HG02798 (cell line): ENCODE data around the gene FEV.

Experiments used
- ATAC-seq: cut with Tn5 transposase; IDR thresholded peaks from one replicate; pipeline ENCODE4 v1.9.1; 2021; ENCODE audit warnings: mild to moderate bottlenecking; ENCODE audit not compliant: unreplicated experiment, poor library complexity

FEV gene

DNA sequence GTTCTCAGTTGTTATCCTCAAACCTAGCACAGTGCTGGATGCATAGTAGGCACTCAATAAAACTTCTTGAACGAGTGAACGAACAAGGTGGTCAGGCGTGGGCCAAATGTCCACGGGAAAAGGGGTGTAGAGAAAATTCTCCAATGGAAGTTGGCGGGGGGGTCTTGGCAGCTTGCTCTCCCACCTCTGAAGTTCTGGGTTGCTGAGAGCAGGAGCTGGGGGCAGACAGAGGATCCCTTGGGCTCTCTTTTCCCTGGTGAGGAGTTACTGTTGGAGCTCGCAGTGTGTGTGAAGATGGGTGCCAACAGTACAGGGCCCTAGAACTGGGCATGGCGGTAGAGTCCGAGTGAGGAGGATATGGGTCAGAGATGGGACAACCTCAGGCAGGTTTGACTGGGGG lies 10.6 kb upstream of the FEV start:
- ATAC-seq, result no peak

DNA sequence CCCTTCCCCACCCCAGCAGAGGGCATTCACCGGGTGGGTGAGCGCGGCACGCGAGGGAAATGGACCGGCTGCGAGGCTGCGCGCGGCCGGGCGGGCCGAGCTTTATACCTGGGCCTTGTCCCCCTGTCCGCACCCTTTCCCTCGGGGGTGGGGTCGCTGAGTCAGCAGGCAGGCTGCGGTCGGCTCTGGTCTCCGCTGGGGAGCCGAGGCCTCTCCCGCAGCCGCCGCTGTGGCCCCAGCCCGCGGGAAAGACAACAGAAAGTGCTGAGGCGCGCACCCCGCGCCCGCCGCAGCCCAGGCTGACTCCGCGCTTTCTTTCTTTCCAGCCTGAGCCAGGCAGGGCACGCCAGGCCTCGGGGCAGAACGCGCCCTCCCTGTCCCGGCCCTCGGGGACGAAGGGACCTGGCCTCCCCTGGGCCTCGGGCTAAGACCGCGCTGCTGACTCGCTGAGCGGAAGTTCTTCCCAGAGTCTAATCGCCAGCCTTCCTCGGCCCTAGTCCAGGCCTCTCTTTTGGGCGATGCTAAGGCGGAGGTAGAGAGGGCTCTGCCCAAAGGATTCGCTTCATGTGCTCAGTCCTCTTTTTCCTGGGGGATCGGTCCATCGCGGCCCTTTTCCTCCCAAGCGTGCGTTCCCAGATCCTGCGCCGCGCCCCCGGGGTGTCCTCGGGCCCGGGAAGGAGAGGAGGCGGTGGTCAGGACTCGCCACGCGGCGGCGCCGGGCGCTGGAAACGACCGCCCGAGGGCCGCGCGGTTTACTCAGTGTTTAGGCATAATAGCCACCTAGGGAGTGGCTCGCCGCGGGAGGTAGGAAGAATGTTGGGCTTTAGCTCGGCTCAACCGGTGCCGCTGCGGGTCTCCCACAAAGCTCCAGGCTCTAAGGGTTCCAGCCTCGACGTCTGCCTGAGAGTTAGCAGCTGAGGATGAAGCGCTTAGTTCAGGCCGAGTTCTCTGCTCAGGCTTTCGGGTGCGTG lies 8.6 kb upstream of the FEV start, which contains the start of gene CRYBA2:
CRYBA2 (minus strand) TSS at position 78 of the 971 bp plus-strand sequence. CDS start 246 bp downstream, outside the sequence.
- ATAC-seq, result no peak

DNA sequence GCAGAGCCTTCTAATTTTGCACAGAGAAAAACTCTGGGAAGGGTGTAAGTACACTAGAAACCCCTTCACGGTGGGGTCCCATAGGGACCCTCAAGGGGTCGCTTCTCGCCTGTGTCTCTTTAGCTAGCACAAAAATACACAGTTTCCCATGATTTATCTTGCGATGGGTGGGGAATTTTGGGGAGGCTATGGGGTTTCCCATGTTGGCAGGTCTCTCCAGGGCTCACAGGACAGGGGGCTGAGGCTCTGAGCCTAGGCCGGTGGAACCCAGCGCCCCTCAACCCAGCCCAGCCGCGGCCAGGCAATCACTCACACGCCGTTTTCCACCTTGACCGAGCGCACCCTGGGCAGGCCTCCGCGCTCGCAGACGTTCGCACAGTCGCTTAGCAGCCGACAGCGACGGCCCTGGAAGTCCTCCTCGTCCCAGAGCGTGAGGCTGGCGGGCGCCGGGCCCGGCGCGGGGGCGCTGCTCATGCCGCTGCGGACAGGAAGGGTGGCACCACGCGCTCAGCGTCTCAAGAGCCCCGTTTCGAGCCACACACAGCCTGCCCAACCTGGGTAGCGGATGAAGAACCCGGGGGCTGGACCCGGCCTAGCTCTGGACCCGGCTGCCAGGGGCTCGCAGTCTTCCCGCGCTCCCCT lies 7.8 kb upstream of the FEV start:
- ATAC-seq, result no peak

DNA sequence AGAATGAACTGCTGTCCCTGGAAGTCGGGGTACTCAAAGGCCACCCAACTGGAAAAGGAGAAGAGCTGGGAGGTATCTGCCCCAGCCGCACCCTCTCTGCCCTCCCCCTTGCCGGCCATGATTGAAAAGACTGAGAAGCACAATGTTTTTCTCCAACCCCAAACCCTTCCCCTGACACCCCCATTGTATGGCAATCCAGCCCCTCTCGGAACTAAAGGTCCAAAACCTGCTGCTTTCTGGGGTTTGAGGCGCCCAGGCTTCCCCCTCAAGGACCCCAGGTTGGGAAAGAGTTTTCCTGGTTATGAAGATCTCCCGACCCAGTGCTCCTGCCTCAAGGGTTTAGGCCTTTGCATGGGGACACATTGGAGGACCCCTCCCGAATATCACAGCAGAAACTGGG lies 7.2 kb upstream of the FEV start:
- no peak for ATAC-seq

DNA sequence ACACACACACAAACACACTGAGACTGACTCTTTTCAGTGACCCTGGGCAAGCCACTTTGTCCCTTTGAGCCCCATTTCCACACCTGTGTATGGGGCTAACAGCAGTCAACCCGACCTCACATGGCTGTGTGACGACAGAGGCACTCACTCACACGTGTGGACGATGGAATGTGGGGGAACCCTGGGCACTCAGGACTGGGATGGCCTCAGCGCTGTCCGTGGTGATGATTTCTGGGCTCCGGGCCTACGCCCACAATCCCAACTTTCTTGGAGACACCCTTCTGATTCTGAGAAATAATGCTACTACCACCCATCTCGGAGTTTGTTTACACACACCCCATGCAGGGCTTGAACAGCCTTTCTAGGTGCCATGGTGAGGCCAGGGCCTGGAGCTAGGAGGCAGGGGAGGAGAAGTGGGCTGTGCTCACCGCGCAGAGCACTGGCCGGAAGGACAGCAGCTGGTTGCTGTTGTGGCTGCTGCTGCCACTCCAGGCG lies 6.7 kb upstream of the FEV start:
- no peak for ATAC-seq

DNA sequence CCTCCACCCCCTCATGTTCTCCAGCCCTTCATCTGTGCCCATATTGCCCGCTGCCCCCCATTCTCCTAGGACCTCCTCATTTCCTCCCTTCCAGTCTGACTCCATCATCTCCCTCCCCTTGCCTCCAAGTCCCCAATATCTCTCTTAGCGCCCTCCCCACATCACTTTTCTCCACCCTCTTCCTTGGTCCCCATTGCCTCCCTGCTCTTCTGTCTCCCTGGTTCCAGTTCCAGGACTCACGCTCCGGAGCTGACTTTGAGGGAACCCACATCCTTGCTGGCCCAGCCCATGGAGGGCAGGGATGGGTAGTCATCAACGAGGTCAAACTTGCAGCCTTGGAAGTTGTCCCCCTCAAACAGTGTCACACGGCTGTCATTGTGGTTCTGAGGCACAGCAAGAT lies 5.6 kb upstream of the FEV start:
- ATAC-seq, result no peak

DNA sequence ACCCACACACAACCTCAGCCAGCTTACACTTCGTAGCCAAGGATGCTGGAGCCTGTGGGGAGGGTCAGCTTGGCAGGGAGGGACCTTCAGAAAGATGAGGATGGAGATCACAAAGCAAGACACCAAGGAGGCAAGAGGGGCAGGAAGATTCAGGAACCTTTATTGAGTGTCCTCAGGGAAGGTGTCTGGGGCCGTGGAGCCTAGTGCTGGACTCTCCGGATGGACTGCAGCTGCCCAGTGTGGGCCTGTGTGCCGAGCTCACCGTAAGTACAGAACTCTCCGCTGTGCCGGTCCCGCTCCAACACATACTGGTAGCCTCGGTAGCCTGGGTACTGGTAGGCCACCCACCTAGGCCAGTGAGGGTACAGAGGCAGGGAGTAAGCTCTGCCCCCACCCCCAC lies 5.1 kb upstream of the FEV start:
- no peak for ATAC-seq

DNA sequence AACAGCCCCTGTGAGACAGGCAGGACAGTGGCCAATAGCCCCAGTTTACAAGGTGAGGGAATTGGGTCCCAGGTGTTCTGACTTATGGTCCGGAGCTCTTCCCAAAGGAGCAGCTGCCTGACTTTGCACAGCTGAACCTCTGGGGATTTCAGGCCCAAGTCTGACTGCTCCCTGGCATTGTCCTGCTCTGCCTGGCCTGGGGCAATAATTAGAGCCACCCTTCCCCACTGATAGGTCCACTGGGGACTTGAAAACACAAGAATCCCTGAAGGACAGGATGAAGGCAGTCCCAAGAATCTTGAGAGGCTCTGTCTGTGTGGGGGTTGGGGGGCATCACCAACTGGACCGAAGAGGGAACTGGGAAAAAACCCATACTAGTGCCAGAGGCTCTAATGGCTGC lies 3.7 kb upstream of the FEV start:
- no peak for ATAC-seq

DNA sequence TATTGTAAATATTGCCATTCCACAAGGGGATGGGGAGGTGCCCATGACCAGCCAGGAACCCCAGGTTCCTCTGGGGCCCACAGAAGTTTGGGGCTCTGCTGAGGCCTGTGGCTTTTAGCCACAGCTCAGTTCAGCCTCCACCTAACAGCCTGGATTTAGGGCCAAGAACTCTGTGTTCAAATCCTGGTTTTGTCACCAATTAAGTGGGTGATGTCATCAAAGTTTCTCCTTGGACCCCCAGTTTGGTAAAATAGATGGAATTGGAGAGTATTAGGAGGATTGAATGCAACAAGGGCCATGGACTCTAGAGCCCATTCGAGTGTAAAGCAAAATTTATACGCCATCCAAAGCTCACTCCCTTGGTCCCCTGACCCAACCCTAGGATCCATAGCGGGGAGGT lies 3.2 kb upstream of the FEV start:
- ATAC-seq, result no peak

DNA sequence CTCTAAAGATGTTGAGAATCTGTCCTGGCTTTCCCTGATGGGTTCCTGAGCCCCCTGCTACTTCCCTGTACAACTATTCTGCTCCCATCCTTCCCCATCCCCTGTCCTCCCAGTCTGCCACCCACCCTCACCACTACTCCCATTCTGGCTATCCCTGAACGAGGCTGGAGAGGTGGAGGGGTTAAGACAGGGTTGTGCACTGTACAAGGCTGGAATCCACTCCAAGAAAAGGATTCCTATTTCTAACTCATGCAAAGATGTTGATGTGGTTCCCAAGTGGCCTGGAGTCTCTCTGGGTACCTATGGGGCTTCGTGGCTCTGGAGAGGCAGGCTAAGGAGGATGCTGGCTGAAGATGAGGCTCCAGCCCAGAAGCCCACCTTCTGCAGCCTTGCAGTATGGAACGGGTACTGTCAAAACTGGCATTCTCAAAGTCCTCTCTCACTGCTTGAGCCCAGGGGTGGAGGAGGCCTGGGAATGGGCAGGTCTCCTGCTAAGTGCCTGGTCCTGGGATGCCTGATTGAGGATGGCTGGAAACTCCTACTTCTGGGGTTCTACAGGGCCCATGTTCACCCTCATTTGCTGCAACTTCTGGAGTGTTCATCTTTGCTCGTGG lies 1.3 kb upstream of the FEV start:
- no peak for ATAC-seq

DNA sequence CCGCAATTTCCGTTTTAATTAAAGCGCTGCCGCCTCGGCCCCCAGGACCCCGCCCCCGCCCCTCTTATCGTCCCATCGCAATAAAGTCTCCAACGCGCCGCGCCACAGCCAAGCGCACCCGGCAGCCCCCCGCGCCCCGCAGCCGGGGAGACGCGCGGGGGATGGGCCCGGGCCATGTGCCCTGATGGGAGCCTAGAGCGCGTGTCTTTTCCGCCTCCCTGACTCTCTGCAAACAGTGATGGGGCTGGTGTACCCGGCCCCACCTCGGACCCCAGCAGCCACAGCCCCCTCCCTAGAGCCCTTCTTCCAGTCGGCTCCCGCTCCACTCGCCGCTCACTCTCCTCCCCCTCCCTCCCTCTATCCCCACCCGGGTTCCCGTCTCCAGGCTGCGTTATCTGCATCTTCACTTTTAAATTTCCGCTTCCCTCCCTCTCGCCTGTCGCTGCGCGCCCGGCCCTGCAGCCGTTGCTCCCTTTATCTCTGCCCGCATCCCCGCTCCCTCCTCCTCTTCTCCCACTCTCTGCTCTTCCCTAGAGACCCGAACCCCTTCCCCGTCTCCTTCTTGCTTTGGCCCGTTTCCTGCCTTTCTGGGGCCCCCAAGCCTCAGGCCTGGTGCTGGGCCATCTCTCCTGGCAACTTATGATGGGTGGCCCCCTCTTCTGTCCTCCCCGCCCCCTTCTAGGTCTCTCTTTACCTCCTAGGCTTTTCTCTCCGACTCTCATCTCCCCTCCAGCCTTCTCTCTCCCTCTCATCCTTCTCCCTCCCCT lies 524 bp upstream of the FEV start:
- no peak for ATAC-seq

DNA sequence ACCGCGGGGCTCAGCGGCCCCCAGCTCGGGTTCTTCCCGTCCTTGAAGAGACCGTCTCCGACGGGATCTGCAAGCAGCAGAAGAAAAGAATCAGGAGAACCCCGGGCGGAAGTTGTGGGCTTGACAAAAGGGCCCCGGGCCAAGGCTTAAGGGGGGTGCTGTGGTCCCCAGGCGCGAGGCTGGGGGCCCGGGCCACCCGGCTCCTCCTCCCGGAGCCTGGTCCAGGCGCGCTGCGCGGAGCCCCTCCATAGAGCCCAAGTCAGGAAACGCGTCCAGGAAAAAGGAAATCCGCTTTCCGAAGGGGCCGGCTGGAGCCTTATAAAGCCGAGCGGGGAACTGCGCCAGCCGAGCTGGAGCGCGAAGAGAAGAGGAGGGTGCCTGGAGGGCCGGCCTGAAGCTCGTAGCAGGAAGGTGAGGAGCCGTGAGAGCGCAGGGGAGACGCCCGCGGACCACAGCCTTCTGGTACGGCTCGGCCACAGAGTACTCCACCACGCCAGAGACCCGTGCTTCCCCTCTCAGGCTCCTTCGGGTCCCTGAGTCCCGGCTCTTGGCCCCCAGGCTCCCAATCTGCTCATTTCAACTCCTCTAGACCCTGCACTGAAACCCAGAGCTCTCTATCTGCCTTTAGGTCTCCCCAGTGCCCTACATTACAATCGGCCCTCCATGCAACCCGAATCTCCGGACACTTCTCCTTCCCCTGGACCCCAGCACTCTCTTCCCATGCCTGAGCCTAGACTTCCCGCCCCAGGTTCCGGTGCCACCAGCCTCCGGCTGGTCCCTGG lies 554 bp downstream of the FEV start:
- no peak for ATAC-seq

DNA sequence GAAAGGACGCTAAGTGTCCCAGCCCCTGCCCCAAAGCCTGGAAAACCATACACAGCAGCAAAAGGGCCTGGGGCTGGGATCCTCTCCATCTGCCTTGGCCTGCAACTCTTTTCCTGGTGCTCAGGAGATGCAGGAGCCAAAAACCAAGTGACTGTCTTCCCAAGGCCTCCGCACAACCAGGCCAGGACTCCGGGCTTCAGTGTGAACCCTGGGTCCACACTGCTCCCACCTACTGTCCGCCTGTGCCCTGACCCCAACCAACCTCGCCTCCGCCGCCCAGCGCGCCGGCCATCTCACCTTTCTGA lies 1.1 kb downstream of the FEV start:
- ATAC-seq, result no peak

DNA sequence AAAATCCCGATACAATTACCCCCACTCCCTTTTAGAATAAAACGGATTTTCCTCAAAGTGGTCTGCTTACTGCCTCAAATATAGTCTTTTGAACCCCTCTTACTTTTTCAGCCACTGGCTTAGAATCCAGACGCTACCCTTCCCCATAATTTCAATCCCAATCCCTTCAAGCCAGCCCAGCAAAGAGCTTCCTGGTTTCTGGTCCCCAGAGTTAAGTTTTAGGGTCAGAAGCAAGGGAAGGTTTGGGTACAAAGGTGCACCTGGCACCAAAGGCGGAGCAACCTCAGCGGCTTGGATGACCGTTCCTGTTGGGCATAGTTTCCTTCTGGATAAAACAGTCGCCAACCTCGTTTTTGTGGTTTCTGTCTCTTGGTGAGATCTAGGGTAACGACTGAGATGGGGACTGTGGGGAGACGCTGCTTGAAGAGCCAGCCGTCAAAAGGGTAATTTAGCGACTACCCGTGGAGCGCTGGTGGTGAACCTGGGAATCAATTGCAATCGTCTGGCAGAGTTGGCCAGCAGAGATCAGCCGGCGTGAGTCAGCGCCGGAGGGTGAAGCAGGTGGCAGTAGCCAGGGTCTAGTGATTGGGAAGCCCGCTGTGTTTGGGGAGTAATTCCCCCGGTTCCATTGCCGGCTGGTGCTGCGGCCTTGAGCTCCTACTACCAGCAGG lies 1.6 kb downstream of the FEV start:
- ATAC-seq, result no peak

DNA sequence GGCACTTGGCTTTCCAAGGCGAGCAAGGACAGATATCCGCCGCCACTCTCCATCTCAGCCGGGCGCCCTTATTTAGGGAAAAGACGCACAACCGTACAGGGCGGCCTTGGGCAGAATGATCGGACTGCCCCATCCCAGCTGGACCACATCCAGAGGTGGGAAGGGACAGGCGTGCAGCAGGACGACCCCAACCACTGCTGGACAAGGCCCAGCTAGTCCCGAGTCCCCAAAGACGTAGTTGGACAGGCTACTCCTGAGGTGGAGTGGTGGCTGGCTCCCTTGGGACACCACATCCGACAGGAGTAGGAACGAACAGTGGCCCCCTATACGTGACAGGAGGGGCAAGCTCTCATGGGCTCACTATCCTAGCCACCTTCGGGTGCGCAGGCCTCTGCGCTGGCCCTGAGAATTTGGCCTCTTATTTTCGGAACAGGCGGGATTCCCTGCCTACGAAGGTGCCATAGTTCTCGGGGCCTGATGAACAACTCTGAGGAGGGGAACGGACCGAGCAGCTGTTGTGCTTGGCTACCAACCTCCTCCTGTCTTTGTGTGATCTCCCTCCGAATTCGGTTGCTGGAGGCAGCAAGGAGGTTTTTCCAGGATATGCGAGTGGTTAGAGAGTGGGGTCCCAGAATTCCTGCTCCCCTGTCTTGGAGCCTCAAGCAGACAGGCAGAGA lies 2.3 kb downstream of the FEV start:
- ATAC-seq, result no peak

DNA sequence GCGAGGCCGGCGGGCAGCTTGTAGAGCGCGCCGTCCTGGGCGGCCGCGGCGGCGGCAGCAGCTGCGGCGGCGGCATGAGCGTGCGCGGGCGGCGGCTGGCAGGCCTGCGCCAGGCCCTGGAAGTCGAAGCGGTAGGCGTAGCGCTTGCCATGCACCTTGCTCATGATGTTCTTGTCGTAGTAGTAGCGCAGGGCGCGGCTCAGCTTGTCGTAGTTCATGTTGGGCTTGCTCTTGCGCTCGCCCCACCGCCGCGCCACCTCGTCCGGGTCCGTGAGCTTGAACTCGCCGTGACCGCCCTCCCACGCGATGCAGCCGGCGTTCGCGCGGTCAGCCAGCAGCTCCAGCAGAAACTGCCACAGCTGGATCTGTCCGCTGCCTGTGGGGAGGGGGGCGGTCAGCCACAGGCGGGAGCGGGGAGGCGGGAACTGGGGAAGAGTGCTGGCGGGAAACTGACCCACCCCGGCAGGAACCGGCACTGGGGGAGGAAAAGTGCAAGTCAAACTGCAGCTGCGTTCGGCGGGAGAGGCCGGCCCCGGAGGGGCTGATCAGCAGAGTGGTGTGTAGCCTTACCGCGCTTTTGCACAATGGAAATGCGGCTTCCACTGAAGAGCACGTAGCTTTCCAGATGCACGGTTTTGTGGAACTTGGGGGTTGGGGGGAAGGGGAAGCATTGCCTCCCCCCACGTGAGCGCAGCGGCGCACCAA lies 3.0 kb downstream of the FEV start:
- ATAC-seq, result no peak

DNA sequence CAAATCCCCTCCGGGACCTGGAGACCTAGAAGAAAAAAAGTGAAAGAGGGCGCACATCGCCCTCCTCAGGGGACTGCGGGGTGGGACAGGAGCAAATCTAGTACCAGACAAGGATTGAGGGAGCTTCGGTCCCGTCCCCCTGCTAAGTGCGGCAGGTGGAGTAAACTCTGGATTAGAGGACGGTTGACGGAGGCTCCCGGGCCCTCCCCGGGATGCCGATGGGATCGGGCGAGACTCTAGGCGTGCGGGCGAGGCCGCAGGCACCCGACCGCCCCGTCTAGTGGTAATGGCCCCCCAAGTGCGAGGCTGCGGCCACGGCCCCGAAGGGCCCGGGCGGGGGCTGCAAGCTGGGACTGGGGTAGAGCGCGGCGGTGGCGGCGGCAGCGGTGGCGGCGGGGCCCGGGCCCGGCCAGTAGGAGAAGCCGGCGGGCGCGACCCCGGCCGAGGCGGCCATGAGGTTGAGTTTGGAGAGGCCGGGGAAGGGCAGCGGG lies 3.5 kb downstream of the FEV start:
- ATAC-seq, result no peak
